HG03280 (cell line): ENCODE results near the gene VSIG4.
"Not testable (repeated sequence)": the region's sequence is repeated elsewhere in the genome, so short reads cannot be mapped to it uniquely, and the experiment has no call there.

Source experiments
- ATAC-seq: cut with Tn5 transposase; IDR thresholded peaks from one replicate; pipeline ENCODE4 v1.9.1; 2021; ENCODE audit warnings: mild to moderate bottlenecking, moderate library complexity; ENCODE audit not compliant: unreplicated experiment

VSIG4 gene

DNA sequence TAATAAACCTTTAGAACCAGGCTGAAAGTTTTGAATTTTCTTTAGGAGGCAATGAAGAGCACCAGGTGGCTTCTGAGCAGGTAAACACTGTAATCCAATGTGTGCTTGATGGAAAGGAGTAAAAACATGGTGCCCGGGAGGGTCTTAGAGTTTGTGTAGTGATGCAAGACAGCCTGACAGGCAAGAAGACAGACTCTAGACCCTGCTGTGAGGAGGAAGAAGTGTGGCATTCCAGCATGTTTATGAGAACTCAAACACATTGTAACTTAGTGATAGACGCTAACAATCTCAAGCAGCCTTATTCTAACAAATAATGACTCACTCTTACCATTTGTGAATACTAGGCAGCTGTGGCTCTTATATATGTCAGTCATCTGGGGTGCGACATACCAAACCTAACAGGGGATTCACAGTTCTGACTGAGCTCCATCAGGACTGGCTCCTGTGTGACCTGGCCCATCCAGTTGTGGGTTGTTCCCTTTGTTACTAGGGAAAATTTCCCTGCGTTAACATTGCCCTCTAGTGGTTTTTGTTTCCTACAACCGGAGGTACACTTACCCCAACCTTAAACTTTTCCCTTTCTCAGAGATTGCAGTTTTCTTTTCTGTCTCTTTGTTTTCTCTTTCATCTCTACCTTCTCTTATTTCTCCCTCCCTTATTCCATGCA is 53.8 kb downstream of the VSIG4 start:
- peak; percentile 68 for ATAC-seq

DNA sequence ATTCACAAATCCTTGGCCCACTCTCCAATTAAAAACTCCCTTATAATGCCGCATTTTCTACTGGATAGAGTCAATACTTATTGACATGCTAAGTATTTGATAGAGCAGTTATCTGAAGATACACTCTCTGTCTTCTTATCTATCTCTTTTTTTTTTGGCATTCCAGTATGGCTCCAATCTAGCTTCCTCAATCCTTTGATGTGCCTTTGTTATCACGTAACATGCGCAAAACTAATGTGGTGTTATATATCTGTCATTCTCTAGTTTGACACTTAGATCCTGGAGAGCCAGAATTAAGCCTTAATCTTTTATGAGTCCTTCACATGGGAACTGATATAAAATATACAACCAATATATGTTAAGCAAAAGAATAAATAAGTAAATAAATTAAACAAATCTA is 54.7 kb downstream of the VSIG4 start:
- no peak for ATAC-seq

- ATAC-seq: not testable (repeated sequence)
Observed at GRCh38 chrX:65977161-65977560, 62.7 kb downstream of the VSIG4 start.

DNA sequence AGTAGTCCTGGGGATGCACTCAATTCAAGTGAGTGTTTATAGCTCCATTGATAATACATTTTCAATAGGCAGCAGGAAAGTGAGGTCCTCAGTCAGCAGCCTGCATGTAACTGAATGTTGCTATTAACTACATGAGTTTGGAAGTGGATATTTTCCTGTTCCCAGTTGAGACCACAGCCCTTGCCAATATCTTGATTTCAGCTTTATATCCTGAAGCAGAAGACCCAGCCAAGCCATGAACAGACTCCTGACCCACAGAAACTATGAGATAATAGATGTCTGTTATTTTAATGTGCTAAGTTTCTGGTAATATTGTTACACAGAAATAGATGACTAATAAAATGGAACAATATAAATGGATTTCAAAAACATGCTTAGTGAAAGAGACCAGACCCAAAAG is 63.7 kb downstream of the VSIG4 start:
- ATAC-seq: no peak

DNA sequence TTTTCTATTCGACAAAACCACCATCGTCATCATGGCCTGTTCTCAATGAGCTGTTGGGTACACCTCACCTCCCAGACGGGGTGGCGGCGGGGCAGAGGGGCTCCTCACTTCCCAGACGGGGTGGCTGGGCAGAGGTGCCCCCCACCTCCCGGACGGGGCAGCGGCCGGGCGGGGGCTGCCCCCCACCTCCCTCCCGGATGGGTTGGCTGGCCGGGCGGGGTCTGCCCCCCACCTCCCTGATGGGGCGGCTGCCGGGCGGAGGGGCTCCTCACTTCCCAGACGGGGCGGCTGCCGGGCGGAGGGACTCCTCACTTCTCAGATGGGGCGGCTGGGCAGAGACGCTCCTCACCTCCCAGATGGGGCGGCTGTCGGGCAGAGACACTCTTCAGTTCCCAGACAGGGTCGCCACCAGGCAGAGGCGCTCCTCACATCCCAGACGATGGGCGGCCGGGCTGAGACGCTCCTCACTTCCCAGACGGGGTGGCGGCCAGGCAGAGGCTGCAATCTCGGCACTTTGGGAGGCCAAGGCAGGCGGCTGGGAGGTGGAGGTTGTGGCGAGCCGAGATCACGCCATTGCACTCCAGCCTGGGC is 64.6 kb downstream of the VSIG4 start:
- not testable (repeated sequence) for ATAC-seq
